Measurements from ENCODE around the gene CHTF8. TPM values are rescaled to one million over a fixed set of nuclear protein-coding genes. Genes with fewer than 3 reads are reported as not detected.

The CHTF8 gene
- total RNA-seq, 1 donor from 2014 or later = 89.6 TPM

DNA sequence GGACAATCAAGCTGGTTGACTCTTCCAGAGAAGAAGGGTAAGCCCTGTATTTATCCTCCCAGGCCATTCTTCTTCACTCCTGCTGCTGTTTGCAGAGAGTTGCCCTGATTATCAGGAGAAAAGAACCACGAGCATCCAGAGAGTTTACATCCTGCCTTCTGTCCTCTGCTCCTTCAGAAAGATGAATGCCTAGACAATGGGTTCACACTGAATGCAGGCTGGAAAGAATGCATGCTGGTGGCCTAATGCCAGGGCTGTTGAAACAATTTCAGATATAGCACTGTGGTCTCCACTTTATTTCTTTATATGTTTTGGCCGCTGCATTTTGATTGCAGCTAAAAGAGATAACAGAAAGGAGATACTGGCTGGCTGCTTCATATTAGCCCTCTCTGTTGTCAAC lies 48.1 kb downstream of the CHTF8 start:
- no peak for ATAC-seq

DNA sequence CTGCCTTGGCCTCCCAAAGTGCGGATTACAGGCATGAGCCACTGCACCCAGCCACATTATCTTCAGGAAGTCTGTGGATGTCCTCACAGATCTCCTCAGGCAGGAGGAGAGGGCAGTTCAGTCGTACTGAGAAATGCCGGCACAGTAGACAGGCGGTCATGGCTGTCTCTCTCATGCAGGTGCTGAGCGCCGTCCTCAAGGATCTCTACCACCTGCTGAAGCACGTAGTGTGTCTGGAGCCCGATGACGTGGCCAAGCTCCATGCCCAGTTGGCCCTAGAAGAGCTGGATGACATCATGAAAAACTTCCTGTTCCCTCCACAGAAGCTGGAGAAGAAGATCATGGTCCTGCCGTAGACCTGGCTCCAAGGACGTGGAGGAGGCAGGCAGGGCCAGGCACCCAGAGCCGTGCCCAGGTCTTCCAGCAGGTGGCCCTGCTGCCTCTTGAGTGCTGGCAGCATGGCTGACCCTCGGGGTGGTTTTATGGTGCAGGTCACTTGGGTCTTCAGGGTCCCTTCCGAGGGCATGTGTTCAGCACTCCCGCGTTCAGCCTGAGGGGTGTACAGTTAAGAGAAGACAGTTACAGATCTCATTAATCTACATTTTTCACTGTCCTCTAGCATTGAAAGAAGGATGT lies 49.0 kb downstream of the CHTF8 start:
- ATAC-seq = peak; percentile 42

DNA sequence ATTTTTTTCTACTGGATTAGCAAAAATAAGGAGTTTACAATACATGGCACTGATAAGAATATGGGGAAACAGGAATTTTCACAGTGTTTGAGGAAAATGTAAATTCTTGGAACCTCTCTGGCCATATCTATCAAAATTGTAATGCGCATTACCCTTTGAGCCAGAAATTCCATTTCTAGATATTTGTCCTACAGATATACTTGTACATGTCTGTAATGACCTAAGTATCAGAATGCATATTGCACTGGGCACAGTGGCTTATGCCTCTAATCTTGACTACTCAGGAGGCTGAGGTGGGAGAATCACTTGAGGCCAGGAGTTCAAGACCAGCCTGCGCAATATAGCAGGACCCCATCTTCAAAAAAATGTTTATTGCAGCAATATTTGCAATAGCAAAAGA lies 52.7 kb downstream of the CHTF8 start:
- ATAC-seq = no peak

DNA sequence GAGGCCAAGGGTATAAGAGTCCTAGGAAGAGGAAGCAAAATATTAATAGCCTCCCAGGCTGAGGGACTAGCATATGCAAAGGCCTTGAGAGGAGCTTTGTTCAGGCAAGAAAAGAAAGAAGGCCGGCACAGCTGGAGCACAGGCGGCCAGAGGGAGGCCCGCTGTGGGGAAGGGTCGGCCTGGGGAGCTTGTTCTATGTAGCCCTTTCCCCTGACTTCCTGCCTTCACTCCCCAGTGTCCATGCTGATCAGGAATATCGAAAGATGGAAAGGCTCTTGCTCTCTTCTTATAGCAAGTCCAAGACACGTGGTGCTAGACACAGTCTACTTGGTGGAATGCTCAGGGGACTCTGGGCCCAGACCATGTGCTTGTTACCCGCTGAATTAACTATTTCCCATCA lies 54.3 kb downstream of the CHTF8 start:
- no peak for ATAC-seq

DNA sequence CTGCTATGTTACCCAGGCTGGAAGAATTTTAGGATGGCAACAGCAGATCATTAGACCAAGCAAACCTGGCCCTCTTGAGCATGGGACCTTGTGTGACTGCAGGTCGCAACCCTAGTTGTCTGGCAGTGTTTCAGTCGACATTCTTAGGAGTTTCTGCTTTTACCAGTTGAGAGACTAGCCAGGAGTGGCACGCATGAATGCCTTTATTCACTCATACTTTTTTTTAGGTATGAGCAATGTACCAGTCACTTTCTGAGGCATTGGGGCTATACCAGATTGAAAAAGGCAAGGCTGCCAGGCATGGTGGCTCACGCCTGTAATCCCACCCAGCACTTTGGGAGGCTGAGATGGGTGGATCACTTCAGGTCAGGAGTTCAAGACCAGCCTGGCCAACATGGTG lies 55.1 kb downstream of the CHTF8 start:
- ATAC-seq = peak; percentile 83

DNA sequence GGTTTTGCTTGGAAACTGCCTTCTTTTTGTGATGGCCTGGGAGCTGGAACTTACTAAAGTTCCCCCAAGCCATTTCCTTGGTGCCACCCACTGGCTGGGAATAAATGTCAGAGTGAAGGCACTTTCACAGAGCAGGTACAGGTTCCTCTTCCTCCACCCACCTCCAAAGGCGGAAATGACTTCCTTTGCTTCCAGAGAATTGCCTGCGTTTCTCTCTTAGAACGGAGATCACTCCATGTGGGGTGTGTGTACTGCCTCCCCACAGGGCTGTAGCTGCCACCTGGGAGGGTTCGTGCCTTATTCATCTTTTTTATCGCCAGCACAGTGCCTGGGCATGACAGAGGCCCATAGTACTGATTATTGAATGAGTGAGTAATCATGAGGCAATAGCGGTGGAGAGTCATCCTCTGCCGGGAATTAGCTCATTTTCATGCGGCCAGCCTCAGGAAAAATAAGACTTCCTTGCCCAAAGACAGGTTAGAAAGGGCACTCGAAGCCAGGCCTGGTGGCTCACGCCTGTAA lies 59.1 kb downstream of the CHTF8 start:
- peak; percentile 93 for ATAC-seq

DNA sequence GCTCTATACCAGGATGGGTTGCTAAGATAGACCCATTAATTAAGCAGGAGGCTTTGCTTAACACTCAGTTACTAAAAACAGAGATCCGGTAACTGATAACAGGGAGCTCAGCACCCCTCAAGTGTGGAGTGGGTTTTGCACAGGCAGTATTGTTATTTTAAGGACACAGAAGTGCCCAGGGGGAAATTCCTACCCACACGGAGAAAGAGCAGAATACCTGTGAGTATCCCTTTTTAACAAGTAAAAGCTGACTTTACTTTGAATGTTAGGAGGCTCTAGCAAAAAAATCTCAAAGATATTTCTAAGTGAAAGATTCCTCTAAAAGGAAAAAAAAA lies 59.8 kb downstream of the CHTF8 start:
- no peak for ATAC-seq

DNA sequence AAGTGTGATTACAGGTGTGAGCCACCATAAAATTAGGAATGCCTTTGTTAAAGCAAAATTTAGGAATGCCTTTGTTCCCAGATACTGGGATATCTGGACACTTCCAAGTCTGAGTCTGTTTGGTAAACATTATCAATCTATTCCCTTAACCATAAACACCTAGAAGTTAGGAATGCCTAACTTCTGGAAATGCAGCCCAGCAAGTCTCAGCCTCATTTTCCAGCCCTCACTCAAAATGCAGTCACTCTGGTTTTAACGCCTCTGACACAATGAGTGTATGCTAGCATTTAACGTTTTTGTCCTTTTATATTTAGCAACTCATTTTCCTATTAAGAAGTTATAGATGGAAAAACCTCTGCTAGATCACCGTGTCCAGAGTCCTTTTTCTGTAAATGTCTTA lies 61.4 kb downstream of the CHTF8 start:
- no peak for ATAC-seq

DNA sequence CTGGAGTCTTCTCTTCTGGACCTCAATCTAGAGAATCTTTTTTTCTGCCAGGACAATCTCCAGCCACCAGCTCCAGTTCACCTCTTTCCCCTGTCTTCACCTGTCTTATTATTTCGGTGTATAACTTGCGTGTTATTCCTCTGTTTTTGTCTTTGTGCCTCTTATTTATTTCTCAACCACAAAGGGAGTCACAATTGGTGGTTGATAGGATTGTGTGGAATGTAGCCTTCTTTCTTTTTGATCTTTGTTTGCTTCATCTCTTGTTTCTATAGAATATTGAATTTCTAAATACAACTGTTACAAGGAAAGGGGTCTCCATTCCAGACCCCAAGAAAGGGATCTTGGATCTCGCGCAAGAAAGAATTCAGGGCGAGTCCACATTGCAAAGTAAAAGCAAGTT lies 62.9 kb downstream of the CHTF8 start:
- no peak for ATAC-seq

Other genes with a start within 250 kb of the CHTF8 start
- gene HAS3, start 26.9 kb downstream of the CHTF8 start, total RNA-seq = 72.2 TPM
- 30.2 TPM for gene UTP4, start 61 bp upstream of the CHTF8 start, total RNA-seq
- gene SNTB2, start 54.6 kb upstream of the CHTF8 start, total RNA-seq = 25.2 TPM
- gene VPS4A, start 178.8 kb upstream of the CHTF8 start, total RNA-seq = 21.0 TPM
- 11.3 TPM for gene PDF, start 198.0 kb upstream of the CHTF8 start, total RNA-seq
- 18.4 TPM for gene COG8, start 207.0 kb upstream of the CHTF8 start, total RNA-seq
- gene NIP7, start 207.2 kb upstream of the CHTF8 start, total RNA-seq = 29.0 TPM
- 0.52 TPM for gene TMED6, start 219.2 kb upstream of the CHTF8 start, total RNA-seq